ENCODE measurements around the gene PSPH. TPM values are rescaled to one million over a fixed set of nuclear protein-coding genes. Genes with fewer than 3 reads are reported as not detected.
A peak's percentile ranks its signal among the peaks of the same experiment; 100 is the strongest.

PSPH gene
- total RNA-seq, 1 experiment from 2014 or later, result 62.3 TPM

DNA sequence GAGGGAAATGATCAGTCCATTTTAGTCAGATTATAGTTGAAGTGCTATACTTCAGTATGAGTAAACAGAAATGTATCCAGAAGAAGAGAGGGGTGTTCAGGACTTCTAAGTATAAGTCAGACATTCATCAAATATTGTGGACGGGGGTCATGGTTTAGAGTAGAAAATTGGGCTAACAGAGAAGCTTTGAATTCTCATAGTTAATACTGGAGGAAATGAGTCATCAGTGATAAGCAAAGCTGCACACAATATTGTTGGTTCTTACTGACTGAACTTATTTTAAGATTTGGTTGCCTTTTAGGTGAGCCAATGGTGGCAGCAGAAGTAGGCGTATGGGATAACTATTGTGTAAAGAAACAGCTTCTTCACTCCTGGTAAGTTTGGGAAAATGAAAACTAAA, 11.1 kb upstream of the PSPH start:
- no peaks in the 10 kb centered on the region for H3K27me3 ChIP-seq (ENCODE audit: control insufficient read depth, insufficient read depth, low read length)
- ChIA-PET CTCF (interaction anchor here (0.6 kb wide), 1 partner anchor 98 kb away, joined by 4 read pairs; no protein-coding TSS in a partner anchor), POLR2A (interaction anchor here (2.2 kb wide), 1 partner anchor 12 kb away, joined by 13 read pairs; the partner anchor contains the start of genes CCT6A and PSPH)
- no peak for DNase-seq (ENCODE audit: low read depth, low spot score)
- H3K9me3 ChIP-seq (ENCODE audit: control insufficient read depth, insufficient read depth, low read depth, low read length), result no peaks in the 10 kb centered on the region
- intact Hi-C loops (cut with micrococcal nuclease; ENCODE audit: unreplicated experiment), result no loop called here
- peaks cover 52% of the 10 kb centered on the region for H3K36me3 ChIP-seq (ENCODE audit: control insufficient read depth, insufficient read depth, low read length)
- peak; percentile 21; the same call in 1 of the 2 replicates for TF ChIP-seq POLR2AphosphoS5 (IDR thresholded peaks at IDR 0.05; ENCODE audit: low read depth, low read length)
- TF ChIP-seq, protein P1, sequence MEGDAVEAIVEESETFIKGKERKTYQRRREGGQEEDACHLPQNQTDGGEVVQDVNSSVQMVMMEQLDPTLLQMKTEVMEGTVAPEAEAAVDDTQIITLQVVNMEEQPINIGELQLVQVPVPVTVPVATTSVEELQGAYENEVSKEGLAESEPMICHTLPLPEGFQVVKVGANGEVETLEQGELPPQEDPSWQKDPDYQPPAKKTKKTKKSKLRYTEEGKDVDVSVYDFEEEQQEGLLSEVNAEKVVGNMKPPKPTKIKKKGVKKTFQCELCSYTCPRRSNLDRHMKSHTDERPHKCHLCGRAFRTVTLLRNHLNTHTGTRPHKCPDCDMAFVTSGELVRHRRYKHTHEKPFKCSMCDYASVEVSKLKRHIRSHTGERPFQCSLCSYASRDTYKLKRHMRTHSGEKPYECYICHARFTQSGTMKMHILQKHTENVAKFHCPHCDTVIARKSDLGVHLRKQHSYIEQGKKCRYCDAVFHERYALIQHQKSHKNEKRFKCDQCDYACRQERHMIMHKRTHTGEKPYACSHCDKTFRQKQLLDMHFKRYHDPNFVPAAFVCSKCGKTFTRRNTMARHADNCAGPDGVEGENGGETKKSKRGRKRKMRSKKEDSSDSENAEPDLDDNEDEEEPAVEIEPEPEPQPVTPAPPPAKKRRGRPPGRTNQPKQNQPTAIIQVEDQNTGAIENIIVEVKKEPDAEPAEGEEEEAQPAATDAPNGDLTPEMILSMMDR (IDR thresholded peaks at IDR 0.05), result no peak
- TF ChIP-seq SIN3A (IDR thresholded peaks at IDR 0.05; ENCODE audit: borderline replicate concordance, insufficient read depth, low read depth, low read length), result no peak
- TF ChIP-seq, protein P2, sequence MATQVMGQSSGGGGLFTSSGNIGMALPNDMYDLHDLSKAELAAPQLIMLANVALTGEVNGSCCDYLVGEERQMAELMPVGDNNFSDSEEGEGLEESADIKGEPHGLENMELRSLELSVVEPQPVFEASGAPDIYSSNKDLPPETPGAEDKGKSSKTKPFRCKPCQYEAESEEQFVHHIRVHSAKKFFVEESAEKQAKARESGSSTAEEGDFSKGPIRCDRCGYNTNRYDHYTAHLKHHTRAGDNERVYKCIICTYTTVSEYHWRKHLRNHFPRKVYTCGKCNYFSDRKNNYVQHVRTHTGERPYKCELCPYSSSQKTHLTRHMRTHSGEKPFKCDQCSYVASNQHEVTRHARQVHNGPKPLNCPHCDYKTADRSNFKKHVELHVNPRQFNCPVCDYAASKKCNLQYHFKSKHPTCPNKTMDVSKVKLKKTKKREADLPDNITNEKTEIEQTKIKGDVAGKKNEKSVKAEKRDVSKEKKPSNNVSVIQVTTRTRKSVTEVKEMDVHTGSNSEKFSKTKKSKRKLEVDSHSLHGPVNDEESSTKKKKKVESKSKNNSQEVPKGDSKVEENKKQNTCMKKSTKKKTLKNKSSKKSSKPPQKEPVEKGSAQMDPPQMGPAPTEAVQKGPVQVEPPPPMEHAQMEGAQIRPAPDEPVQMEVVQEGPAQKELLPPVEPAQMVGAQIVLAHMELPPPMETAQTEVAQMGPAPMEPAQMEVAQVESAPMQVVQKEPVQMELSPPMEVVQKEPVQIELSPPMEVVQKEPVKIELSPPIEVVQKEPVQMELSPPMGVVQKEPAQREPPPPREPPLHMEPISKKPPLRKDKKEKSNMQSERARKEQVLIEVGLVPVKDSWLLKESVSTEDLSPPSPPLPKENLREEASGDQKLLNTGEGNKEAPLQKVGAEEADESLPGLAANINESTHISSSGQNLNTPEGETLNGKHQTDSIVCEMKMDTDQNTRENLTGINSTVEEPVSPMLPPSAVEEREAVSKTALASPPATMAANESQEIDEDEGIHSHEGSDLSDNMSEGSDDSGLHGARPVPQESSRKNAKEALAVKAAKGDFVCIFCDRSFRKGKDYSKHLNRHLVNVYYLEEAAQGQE (IDR thresholded peaks at IDR 0.05; ENCODE audit: insufficient read depth in 1 of 2, low read depth in 2 of 2, low read length in 1 of 2), result no peak
- no peak for TF ChIP-seq TCF7L2 (IDR thresholded peaks at IDR 0.05; ENCODE audit: low read depth, low read length)
- peaks cover 60% of the 10 kb centered on the region for H3K4me1 ChIP-seq (ENCODE audit: control insufficient read depth, insufficient read depth, low read length)
- H3K4me3 ChIP-seq (ENCODE audit: low read depth in 2 of 2, low read length in 2 of 2), result no peak overlapping the region
- no TSS peak for BruUV-seq (replicated peaks)
- H3K27ac ChIP-seq (ENCODE audit: low read length), result peak overlapping the region; percentile 95
- in situ Hi-C loops (cut with HindIII; ENCODE audit: low pct_unique_long_range_greater_than_20kb, low sequenced_read_pairs), result no loop called here
- no peak for ATAC-seq

DNA sequence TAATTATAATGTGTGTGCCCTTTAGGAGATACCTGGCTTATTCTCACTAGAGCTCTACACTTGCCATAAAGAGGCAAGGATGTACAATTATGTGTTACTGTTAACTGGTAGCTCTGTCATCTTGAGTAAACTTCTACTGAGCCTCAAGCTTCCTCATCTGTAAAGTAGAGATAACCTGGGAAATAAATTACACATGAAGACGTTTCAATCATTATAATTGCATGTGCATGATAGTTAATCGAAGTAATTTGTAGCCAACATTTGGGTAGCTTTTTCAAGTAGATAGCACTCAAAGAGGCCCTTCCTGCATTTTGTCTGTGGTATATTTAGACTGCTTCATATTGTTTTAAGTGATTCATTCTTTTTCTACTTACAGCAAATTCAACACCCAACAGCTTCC, 2.7 kb upstream of the PSPH start:
- CTCF ChIA-PET, result no interaction called here
- peak overlapping the region in 1 of 2 experiments; percentile 93; a peak in 2 of 4 replicates for H3K4me3 ChIP-seq (ENCODE audit: low read depth in 2 of 2, low read length in 2 of 2)
- peaks cover 38% of the 10 kb centered on the region for H3K4me1 ChIP-seq (ENCODE audit: control insufficient read depth, insufficient read depth, low read length)
- intact Hi-C loops (cut with micrococcal nuclease; ENCODE audit: unreplicated experiment), result no loop called here
- no TSS peak for BruUV-seq (replicated peaks)
- in situ Hi-C loops (cut with HindIII; ENCODE audit: low pct_unique_long_range_greater_than_20kb, low sequenced_read_pairs), result no loop called here
- H3K9me3 ChIP-seq (ENCODE audit: control insufficient read depth, insufficient read depth, low read depth, low read length), result no peaks in the 10 kb centered on the region
- H3K27ac ChIP-seq (ENCODE audit: low read length), result peak overlapping the region; percentile 95
- H3K27me3 ChIP-seq (ENCODE audit: control insufficient read depth, insufficient read depth, low read length), result no peaks in the 10 kb centered on the region
- peaks cover 56% of the 10 kb centered on the region for H3K36me3 ChIP-seq (ENCODE audit: control insufficient read depth, insufficient read depth, low read length)
- DNase-seq (ENCODE audit: low read depth, low spot score), result no peak
- POLR2A ChIA-PET, result interaction anchor here (0.5 to 0.6 kb wide), 3 partner anchors 20 to 89 kb away, joined by 3 to 9 read pairs (median 3); partner anchors contain the start of gene PHKG1
- TF ChIP-seq SIN3A (IDR thresholded peaks at IDR 0.05; ENCODE audit: borderline replicate concordance, insufficient read depth, low read depth, low read length) (no peak), POLR2AphosphoS5 (IDR thresholded peaks at IDR 0.05; ENCODE audit: low read depth, low read length) (peak; percentile 32; the same call in 1 of the 2 replicates)
- TF ChIP-seq, protein P1 (IDR thresholded peaks at IDR 0.05), result no peak
- no peak for ATAC-seq
